HG03064 (cell line): Measurements from ENCODE around the gene CDH13.

Experiments used
- ATAC-seq: cut with Tn5 transposase; IDR thresholded peaks from one replicate; pipeline ENCODE4 v1.9.1; 2021; ENCODE audit warnings: low read depth; ENCODE audit not compliant: unreplicated experiment

The CDH13 gene

GRCh38 chr16:83793179-83793578 is 1166.4 kb downstream of the CDH13 start:
- ATAC-seq, result no peak

GRCh38 chr16:83794860-83795554 is 1168.2 kb downstream of the CDH13 start:
- ATAC-seq, result no peak

GRCh38 chr16:83797013-83797412 is 1170.2 kb downstream of the CDH13 start:
- no peak for ATAC-seq

GRCh38 chr16:83799336-83799735 is 1172.6 kb downstream of the CDH13 start:
- ATAC-seq, result no peak

GRCh38 chr16:83802135-83802534 is 1175.4 kb downstream of the CDH13 start:
- no peak for ATAC-seq

- no peak for ATAC-seq
These were observed 1175.9 kb downstream of the CDH13 start for GRCh38 chr16:83802554-83803205.

GRCh38 chr16:83803811-83804210 is 1177.0 kb downstream of the CDH13 start:
- ATAC-seq, result no peak

GRCh38 chr16:83804366-83804765 is 1177.6 kb downstream of the CDH13 start:
- ATAC-seq, result no peak

- no peak for ATAC-seq
These were observed 1179.3 kb downstream of the CDH13 start for GRCh38 chr16:83806036-83806435.

- no peak for ATAC-seq
These were observed 1180.0 kb downstream of the CDH13 start for GRCh38 chr16:83806731-83807130.

GRCh38 chr16:83807327-83807709 is 1180.5 kb downstream of the CDH13 start:
- no peak for ATAC-seq

GRCh38 chr16:83807710-83808572 is 1181.2 kb downstream of the CDH13 start, which contains the start of gene HSBP1:
HSBP1 (plus strand) TSS chr16:83807978; CDS start chr16:83808077, 99 bp downstream.
- peak; percentile 95 for ATAC-seq

- ATAC-seq, result no peak
These were observed 1181.8 kb downstream of the CDH13 start for GRCh38 chr16:83808573-83809014.

- ATAC-seq, result no peak
These were observed 1182.3 kb downstream of the CDH13 start for GRCh38 chr16:83809092-83809491.

- ATAC-seq, result no peak
These were observed 1184.1 kb downstream of the CDH13 start for GRCh38 chr16:83810901-83811300.

GRCh38 chr16:83813823-83814658 is 1187.3 kb downstream of the CDH13 start:
- ATAC-seq, result no peak

- no peak for ATAC-seq
These were observed 1187.9 kb downstream of the CDH13 start for GRCh38 chr16:83814659-83814985.

GRCh38 chr16:83817022-83817421 is 1190.3 kb downstream of the CDH13 start:
- no peak for ATAC-seq

- ATAC-seq, result no peak
These were observed 1191.5 kb downstream of the CDH13 start for GRCh38 chr16:83818276-83818675.

- ATAC-seq, result no peak
These were observed 1192.6 kb downstream of the CDH13 start for GRCh38 chr16:83819361-83819760.
